ENCODE data around the gene RGS19.
A peak's percentile ranks its signal among the peaks of the same experiment; 100 is the strongest.

Gene RGS19

GRCh38 chr20:64111841-64112641 is 32.7 kb upstream of the RGS19 start:
- Histone ChIP-seq H3K27ac (ENCODE audit: poor library complexity, severe bottlenecking) (no peak overlapping the region), H3K9me3 (ENCODE audit: severe bottlenecking) (no peaks in the 10 kb centered on the region), H3K27me3 (ENCODE audit: insufficient read depth, poor library complexity, severe bottlenecking) (peaks cover 3% of the 10 kb centered on the region), H3K36me3 (ENCODE audit: low read depth) (no peaks in the 10 kb centered on the region), H3K4me3 (ENCODE audit: severe bottlenecking) (no peak overlapping the region), H3K4me1 (ENCODE audit: insufficient read depth, poor library complexity, severe bottlenecking) (no peaks in the 10 kb centered on the region)
- TF ChIP-seq, protein P1, sequence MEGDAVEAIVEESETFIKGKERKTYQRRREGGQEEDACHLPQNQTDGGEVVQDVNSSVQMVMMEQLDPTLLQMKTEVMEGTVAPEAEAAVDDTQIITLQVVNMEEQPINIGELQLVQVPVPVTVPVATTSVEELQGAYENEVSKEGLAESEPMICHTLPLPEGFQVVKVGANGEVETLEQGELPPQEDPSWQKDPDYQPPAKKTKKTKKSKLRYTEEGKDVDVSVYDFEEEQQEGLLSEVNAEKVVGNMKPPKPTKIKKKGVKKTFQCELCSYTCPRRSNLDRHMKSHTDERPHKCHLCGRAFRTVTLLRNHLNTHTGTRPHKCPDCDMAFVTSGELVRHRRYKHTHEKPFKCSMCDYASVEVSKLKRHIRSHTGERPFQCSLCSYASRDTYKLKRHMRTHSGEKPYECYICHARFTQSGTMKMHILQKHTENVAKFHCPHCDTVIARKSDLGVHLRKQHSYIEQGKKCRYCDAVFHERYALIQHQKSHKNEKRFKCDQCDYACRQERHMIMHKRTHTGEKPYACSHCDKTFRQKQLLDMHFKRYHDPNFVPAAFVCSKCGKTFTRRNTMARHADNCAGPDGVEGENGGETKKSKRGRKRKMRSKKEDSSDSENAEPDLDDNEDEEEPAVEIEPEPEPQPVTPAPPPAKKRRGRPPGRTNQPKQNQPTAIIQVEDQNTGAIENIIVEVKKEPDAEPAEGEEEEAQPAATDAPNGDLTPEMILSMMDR (IDR thresholded peaks at IDR 0.05; ENCODE audit: poor library complexity, severe bottlenecking), result no peak
- ATAC-seq (ENCODE audit: low read depth) (no peak), DNase-seq (ENCODE audit: low spot score) (peak; percentile 81)

GRCh38 chr20:64110411-64111068 is 31.2 kb upstream of the RGS19 start:
- Histone ChIP-seq H3K9me3 (ENCODE audit: severe bottlenecking) (no peaks in the 10 kb centered on the region), H3K4me1 (ENCODE audit: insufficient read depth, poor library complexity, severe bottlenecking) (no peaks in the 10 kb centered on the region), H3K4me3 (ENCODE audit: severe bottlenecking) (no peak overlapping the region), H3K27me3 (ENCODE audit: insufficient read depth, poor library complexity, severe bottlenecking) (peaks cover 3% of the 10 kb centered on the region), H3K27ac (ENCODE audit: poor library complexity, severe bottlenecking) (no peak overlapping the region), H3K36me3 (ENCODE audit: low read depth) (no peaks in the 10 kb centered on the region)
- ATAC-seq (ENCODE audit: low read depth), result no peak
- peak; percentile 85 for DNase-seq (ENCODE audit: low spot score)
- TF ChIP-seq, protein P1 (IDR thresholded peaks at IDR 0.05; ENCODE audit: poor library complexity, severe bottlenecking), result no peak

GRCh38 chr20:64109831-64110391 is 30.6 kb upstream of the RGS19 start:
- H3K4me3 ChIP-seq (ENCODE audit: severe bottlenecking), result no peak overlapping the region
- ATAC-seq (ENCODE audit: low read depth), result no peak
- H3K4me1 ChIP-seq (ENCODE audit: insufficient read depth, poor library complexity, severe bottlenecking), result no peaks in the 10 kb centered on the region
- H3K36me3 ChIP-seq (ENCODE audit: low read depth), result no peaks in the 10 kb centered on the region
- no peaks in the 10 kb centered on the region for H3K9me3 ChIP-seq (ENCODE audit: severe bottlenecking)
- DNase-seq (ENCODE audit: low spot score), result peak; percentile 85
- H3K27me3 ChIP-seq (ENCODE audit: insufficient read depth, poor library complexity, severe bottlenecking), result peaks cover 3% of the 10 kb centered on the region
- TF ChIP-seq, protein P1 (IDR thresholded peaks at IDR 0.05; ENCODE audit: poor library complexity, severe bottlenecking), result no peak
- no peak overlapping the region for H3K27ac ChIP-seq (ENCODE audit: poor library complexity, severe bottlenecking)

DNA sequence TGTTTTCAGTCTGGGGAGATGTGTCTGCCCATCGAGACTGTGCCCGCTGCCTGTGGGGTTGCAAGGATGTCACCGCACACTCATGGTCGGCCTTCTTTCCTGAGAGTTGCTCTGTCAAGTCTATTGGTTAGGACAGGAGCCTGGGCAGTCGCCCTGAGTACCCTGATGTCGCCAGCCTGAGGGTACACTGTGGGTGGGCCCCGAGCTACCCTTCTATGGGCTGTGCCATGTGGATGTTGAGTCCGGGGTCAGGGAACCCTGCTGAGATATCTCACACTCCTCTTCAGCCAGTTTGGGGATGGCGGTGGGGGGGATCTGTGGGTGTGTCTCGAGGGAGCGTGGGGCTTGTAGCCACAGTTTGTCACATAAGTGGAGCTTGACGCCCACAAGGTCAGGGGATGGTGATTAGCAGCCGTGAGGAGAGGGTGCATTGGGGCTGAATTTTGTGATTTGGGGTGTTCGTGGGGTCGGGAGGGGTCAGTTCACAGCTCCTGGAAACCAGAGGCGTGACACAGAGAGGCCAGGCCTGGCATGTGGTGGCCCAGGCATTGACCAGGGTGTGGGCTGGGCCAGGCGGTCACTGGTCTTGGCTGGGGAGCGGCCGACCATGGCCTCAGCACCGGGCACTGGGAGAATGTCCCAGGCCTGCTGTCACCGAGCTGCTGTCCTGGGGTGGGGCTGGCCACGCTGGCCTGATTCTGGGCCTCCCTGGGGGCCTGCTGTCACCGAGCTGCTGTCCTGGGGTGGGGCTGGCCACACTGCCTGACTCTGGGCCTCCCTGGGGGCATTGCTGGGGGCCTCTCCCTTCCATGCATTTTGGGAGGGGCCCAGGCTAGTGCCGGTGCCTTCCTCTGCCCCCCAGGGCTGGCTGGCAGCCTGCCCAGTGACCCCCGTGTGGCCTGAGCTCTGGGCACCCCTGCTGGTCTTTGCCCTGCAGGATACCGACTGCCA is 29.7 kb upstream of the RGS19 start:
- Histone ChIP-seq H3K36me3 (ENCODE audit: low read depth) (no peaks in the 10 kb centered on the region), H3K27ac (ENCODE audit: poor library complexity, severe bottlenecking) (no peak overlapping the region), H3K4me3 (ENCODE audit: severe bottlenecking) (no peak overlapping the region), H3K27me3 (ENCODE audit: insufficient read depth, poor library complexity, severe bottlenecking) (peaks cover 6% of the 10 kb centered on the region), H3K9me3 (ENCODE audit: severe bottlenecking) (no peaks in the 10 kb centered on the region), H3K4me1 (ENCODE audit: insufficient read depth, poor library complexity, severe bottlenecking) (no peaks in the 10 kb centered on the region)
- TF ChIP-seq, protein P1 (IDR thresholded peaks at IDR 0.05; ENCODE audit: poor library complexity, severe bottlenecking), result no peak
- ATAC-seq (ENCODE audit: low read depth), result no peak
- DNase-seq (ENCODE audit: low spot score), result peak; percentile 83

All from RWPE2 (cell line).